Kidney epithelial cell (primary cell): Measurements from ENCODE around the gene BMPER. TPM values are rescaled to one million over a fixed set of nuclear protein-coding genes. Genes with fewer than 3 reads are reported as not detected.
A peak's percentile ranks its signal among the peaks of the same experiment; 100 is the strongest.

Source experiments
- DNase-seq: peaks from one replicate; pipeline ENCODE4 v3.0.0-alpha.2; 2010; ENCODE audit warnings: low read depth
- H3K27me3 ChIP-seq: 2 replicates; pipeline ENCODE4 v1.6.0; 2011; ENCODE audit warnings: low read length; ENCODE audit not compliant: control insufficient read depth, insufficient read depth
- H3K36me3 ChIP-seq: 2 replicates; pipeline ENCODE4 v1.5.1; 2011; ENCODE audit warnings: low read length; ENCODE audit not compliant: control insufficient read depth, insufficient read depth
- H3K4me3 ChIP-seq: 2 replicates; pipeline ENCODE4 v1.5.1; 2011; ENCODE audit warnings: low read depth, mild to moderate bottlenecking, control low read depth, low read length
- CTCF ChIP-seq: IDR thresholded peaks from 2 replicates; pipeline ENCODE4 v1.5.1; 2011; ENCODE audit warnings: mild to moderate bottlenecking, moderate library complexity, low read length, control low read depth, inconsistent platforms; ENCODE audit not compliant: insufficient read depth, poor library complexity, severe bottlenecking
- total RNA-seq: library from RNA; depleted of rRNA; stranded (reverse); fragments of >200 nt; gene quantifications from 2 replicates; pipeline ENCODE4 v1.2.3, GENCODE V29; 2015

Gene BMPER
- total RNA-seq, 1 donor from 2014 or later: 0.04 TPM

- Histone ChIP-seq H3K4me3 (no peak overlapping the region), H3K27me3 (no peaks in the 10 kb centered on the region), H3K36me3 (no peaks in the 10 kb centered on the region)
- no peak for DNase-seq
- no peak for TF ChIP-seq CTCF
Observed at GRCh38 chr7:33979807-33980355, 74.5 kb downstream of the BMPER start.

GRCh38 chr7:33981226-33981625, 75.9 kb downstream of the BMPER start:
- DNase-seq: no peak
- Histone ChIP-seq H3K36me3 (no peaks in the 10 kb centered on the region), H3K27me3 (no peaks in the 10 kb centered on the region), H3K4me3 (no peak overlapping the region)
- TF ChIP-seq CTCF: no peak

- no peaks in the 10 kb centered on the region for H3K36me3 ChIP-seq
- no peak overlapping the region for H3K4me3 ChIP-seq
- no peak for TF ChIP-seq CTCF
- H3K27me3 ChIP-seq: no peaks in the 10 kb centered on the region
- DNase-seq: no peak
Observed at GRCh38 chr7:33981671-33982424, 76.5 kb downstream of the BMPER start.

GRCh38 chr7:33982425-33982786, 77.1 kb downstream of the BMPER start:
- no peak for DNase-seq
- H3K4me3 ChIP-seq: no peak overlapping the region
- H3K27me3 ChIP-seq: no peaks in the 10 kb centered on the region
- TF ChIP-seq CTCF: peak; percentile 41
- no peaks in the 10 kb centered on the region for H3K36me3 ChIP-seq

GRCh38 chr7:33986451-33986850, 81.1 kb downstream of the BMPER start:
- TF ChIP-seq CTCF: no peak
- no peaks in the 10 kb centered on the region for H3K36me3 ChIP-seq
- H3K27me3 ChIP-seq: no peaks in the 10 kb centered on the region
- H3K4me3 ChIP-seq: no peak overlapping the region
- DNase-seq: no peak
